ENCODE data around the gene JPH4.

GRCh38 chr14:23550131-23550811, 28.3 kb downstream of the JPH4 start:
- TF ChIP-seq CTCF (optimal IDR thresholded peaks at IDR 0.05 in 1 of 3, IDR thresholded peaks at IDR 0.05 in 1 of 3, conservative IDR thresholded peaks at IDR 0.05 in 1 of 3; ENCODE audit: extremely low read depth in 1 of 3, insufficient read depth in 2 of 3, low read length in 3 of 3) = no peak
- peak; percentile 64 for TF ChIP-seq EZH2 (IDR thresholded peaks at IDR 0.05; ENCODE audit: low read length)

Measured in keratinocyte (primary cell).